Activated naive CD4-positive, alpha-beta T cell treated with anti-CD3 and anti-CD28 coated beads, Interleukin-2, amount 50 U/mL, for 72 hours (primary cell): ENCODE results near the gene CHMP5. TPM values are rescaled to one million over a fixed set of nuclear protein-coding genes. Genes with fewer than 3 reads are reported as not detected.

Source experiments
- ATAC-seq, 2 donors: fragments of 150-1000 bp; cut with Tn5 transposase; 2 replicates each; pipeline ENCODE4 v1.10.0; 2021; ENCODE audit warnings: mild to moderate bottlenecking in 2 of 2, moderate library complexity in 2 of 2
- DNase-seq, 2 donors: peaks; one replicate each; pipeline ENCODE4 v3.0.0; 2021 to 2022; ENCODE audit warnings: low spot score in 2 of 2
- H3K27ac Mint-ChIP-seq, 2 donors: one replicate each; pipeline ENCODE4 v1.8.0; 2022; ENCODE audit warnings: mild to moderate bottlenecking in 2 of 2, mixed read lengths in 2 of 2
- H3K36me3 Mint-ChIP-seq, 2 donors: one replicate each; pipeline ENCODE4 v1.8.0; 2022; ENCODE audit warnings: mixed read lengths in 2 of 2
- H3K9me3 Mint-ChIP-seq, 2 donors: one replicate each; pipeline ENCODE4 v1.8.0; 2022; ENCODE audit warnings: mixed read lengths in 2 of 2
- total RNA-seq, 2 donors: library from RNA; stranded (reverse); gene quantifications; one replicate each; pipeline ENCODE4 v1.2.3, GENCODE V29; 2022

CHMP5 gene
- total RNA-seq, 2 donors from 2014 or later = 115 to 123 TPM

DNA sequence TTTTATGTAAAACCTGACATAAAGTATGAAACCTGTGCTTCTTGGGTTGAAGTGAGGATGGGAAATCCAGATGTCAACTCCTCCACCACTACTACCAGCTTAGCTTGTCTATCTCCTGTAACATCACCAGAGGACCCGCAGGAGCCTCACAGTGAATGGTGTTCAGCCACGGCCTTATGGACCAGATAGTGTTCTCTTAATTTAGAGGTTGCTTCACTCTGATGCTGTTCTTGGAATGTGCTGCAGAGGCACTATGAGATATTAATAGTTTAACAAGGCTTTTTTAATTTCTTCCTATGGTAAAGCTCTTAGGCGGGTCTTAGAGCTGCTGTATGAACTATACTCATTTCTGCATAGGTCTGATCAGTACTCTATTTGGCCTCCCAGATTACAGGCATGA is 53.4 kb downstream of the CHMP5 start:
- DNase-seq = no peak
- Mint-ChIP-seq H3K9me3 (no peaks in the 10 kb centered on the region), H3K36me3 (peaks cover 40 to 66% of the 10 kb centered on the region in 2 donors), H3K27ac (peak overlapping the region in 1 of 2 donors; percentile 13)
- ATAC-seq = no peak

DNA sequence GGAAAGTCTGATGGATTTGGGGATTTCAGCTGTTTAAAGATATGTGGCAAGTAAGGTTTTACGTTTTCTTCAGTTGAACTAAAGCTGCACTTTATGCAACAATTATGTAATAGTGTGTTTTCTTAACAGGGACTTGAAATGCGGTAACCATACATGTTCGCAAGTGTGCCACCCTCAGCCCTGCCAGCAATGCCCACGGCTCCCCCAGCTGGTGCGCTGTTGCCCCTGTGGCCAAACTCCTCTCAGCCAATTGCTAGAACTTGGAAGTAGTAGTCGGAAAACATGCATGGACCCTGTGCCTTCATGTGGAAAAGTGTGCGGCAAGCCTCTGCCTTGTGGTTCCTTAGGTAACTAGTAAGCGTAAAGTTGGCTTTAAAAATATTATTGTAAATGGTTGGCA is 53.9 kb downstream of the CHMP5 start:
- ATAC-seq (no peak), DNase-seq (no peak)
- Mint-ChIP-seq H3K36me3 (peaks cover 35 to 62% of the 10 kb centered on the region in 2 donors), H3K27ac (peak overlapping the region; percentile 13 to 17), H3K9me3 (no peaks in the 10 kb centered on the region)

GRCh38 chr9:33320230-33320567 is 55.4 kb downstream of the CHMP5 start:
- DNase-seq (no peak), ATAC-seq (no peak)
- peaks cover 34 to 63% of the 10 kb centered on the region in 2 donors for H3K36me3 Mint-ChIP-seq
- peak overlapping the region; percentile 87 to 96 for H3K27ac Mint-ChIP-seq
- no peaks in the 10 kb centered on the region for H3K9me3 Mint-ChIP-seq

DNA sequence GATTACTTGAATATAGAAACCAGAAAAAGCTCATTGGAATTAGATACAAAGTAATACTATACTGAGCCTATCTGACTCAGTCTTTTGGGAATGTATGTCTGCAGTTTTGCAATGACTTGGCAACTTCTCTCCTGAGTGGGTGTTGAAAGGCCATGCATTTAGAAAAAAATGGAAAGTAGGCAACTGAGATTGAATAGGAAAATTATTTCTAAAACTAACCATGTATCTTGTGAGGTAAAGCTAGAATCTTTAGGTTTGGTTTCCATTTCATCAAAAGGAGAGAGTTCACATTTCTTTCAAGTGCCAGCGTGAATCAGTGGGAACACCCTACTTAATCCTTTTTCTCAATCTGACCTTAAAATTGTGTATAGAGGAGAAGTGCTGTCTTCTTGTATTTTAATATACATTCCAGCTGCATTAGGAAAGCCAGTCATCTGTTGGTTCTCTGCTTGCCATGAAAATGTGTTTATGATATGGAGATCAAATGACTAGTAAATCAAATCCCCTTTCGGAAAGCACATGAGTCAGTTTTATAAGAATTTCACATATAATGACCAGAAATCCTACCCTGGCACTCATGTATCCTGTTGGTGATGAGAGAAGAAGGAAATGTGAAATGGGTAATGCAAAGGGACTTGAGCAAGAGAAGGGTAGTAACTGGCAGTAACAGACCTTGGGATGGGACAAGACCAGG is 55.9 kb downstream of the CHMP5 start:
- no peaks in the 10 kb centered on the region for H3K9me3 Mint-ChIP-seq
- DNase-seq = no peak

DNA sequence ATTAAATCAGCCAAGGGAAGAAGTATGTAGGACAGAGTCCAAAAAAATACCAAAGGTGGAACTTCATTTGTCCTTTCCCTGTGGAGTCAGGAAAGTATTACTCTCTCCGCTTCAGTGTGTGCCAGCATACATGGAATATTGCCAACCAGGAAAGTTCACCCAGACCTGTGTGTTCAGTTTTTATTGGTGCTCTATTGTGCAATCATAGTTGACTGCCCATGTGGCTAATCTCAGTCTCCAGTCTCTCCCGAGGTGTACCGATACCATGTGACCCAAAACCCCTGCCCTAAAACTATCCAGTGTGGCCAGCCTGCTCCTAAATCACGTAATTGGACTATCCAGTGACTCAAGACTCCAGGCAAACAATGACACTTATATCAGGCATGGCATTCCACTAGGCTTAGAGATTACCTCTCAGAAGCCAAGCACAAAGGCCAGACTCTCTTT is 64.3 kb downstream of the CHMP5 start:
- Mint-ChIP-seq H3K36me3 (peaks cover 0 to 46% of the 10 kb centered on the region in 2 donors), H3K9me3 (no peaks in the 10 kb centered on the region)
- no peak for ATAC-seq

More for the DNA sequence above, 55.9 kb downstream of the CHMP5 start:
- ATAC-seq = peak; percentile 84 to 91
- H3K27ac Mint-ChIP-seq = peak overlapping the region; percentile 87 to 96
- peaks cover 30 to 62% of the 10 kb centered on the region in 2 donors for H3K36me3 Mint-ChIP-seq

GRCh38 chr9:33329979-33330378 is 65.1 kb downstream of the CHMP5 start:
- DNase-seq (no peak), ATAC-seq (no peak)
- H3K9me3 Mint-ChIP-seq = no peaks in the 10 kb centered on the region
- H3K36me3 Mint-ChIP-seq = peaks cover 0 to 48% of the 10 kb centered on the region in 2 donors
- H3K27ac Mint-ChIP-seq = no peak overlapping the region

More for the DNA sequence above, 64.3 kb downstream of the CHMP5 start:
- DNase-seq = no peak
- no peak overlapping the region for H3K27ac Mint-ChIP-seq

GRCh38 chr9:33331377-33331891 is 66.6 kb downstream of the CHMP5 start:
- no peaks in the 10 kb centered on the region for H3K9me3 Mint-ChIP-seq
- peaks cover 0 to 49% of the 10 kb centered on the region in 2 donors for H3K36me3 Mint-ChIP-seq
- DNase-seq (no peak), ATAC-seq (no peak)
- no peak overlapping the region for H3K27ac Mint-ChIP-seq

Other genes with a start within 250 kb of the CHMP5 start
- 100 to 1,000 TPM; 134 to 139 TPM for gene DNAJA1, start 239.8 kb upstream of the CHMP5 start, total RNA-seq
- 10 to 100 TPM; 26.1 to 28.9 TPM for gene SMU1, start 188.4 kb upstream of the CHMP5 start, total RNA-seq
- 10 to 100 TPM; 47.8 to 49.2 TPM for gene B4GALT1, start 97.7 kb upstream of the CHMP5 start, total RNA-seq
- not detected for gene SPINK4, start 24.9 kb upstream of the CHMP5 start, total RNA-seq
- 10 to 100 TPM; 35.4 to 82.9 TPM for gene BAG1, start 341 bp upstream of the CHMP5 start, total RNA-seq
- gene NFX1, start 25.5 kb downstream of the CHMP5 start, total RNA-seq = 10 to 100 TPM; 38.4 to 43.7 TPM
- under 1 TPM in 1 of 2 donors, not detected in 1; 0.29 TPM for gene AQP7, start 137.5 kb downstream of the CHMP5 start, total RNA-seq
- gene AQP3, start 182.5 kb downstream of the CHMP5 start, total RNA-seq = 10 to 100 TPM in 1 of 2 donors, 1 to 10 TPM in 1; 3.8 to 36.8 TPM
- 10 to 100 TPM; 34.2 to 40.2 TPM for gene NOL6, start 208.9 kb downstream of the CHMP5 start, total RNA-seq